ENCODE measurements around the gene C3. TPM values are rescaled to one million over a fixed set of nuclear protein-coding genes. Genes with fewer than 3 reads are reported as not detected.

Gene C3
- polyA plus RNA-seq, 3 donors: 2.4 to 5.3 (median 3.2) TPM

GRCh38 chr19:6717036-6717435 is 3.4 kb downstream of the C3 start:
- H3K4me1 Mint-ChIP-seq: peaks cover 27% of the 10 kb centered on the region
- H3K4me3 Mint-ChIP-seq: peak overlapping the region in 1 of 2 donors; percentile 48
- no peak overlapping the region for H3K9ac ChIP-seq (ENCODE audit: insufficient read depth, low read length, poor library complexity, severe bottlenecking)
- H3K27ac ChIP-seq (ENCODE audit: low read depth in 1 of 2, low read length in 2 of 2): no peak overlapping the region
- H3K27me3 ChIP-seq (ENCODE audit: control insufficient read depth in 2 of 2, insufficient read depth in 2 of 2, low read length in 2 of 2): peaks cover 0 to 5% of the 10 kb centered on the region in 2 donors
- peaks cover 23 to 31% of the 10 kb centered on the region in 2 donors for H3K4me1 ChIP-seq (ENCODE audit: control insufficient read depth in 1 of 2, insufficient read depth in 2 of 2, low read length in 2 of 2)
- H3K27ac Mint-ChIP-seq: no peak overlapping the region
- intact Hi-C loops (cut with micrococcal nuclease): no loop called here
- H3K36me3 Mint-ChIP-seq: no peaks in the 10 kb centered on the region
- peaks cover 0 to 6% (median 0%) of the 10 kb centered on the region in 7 donors for H3K9me3 Mint-ChIP-seq
- no peaks in the 10 kb centered on the region for H3K36me3 ChIP-seq (replicated peaks in 1 of 2; ENCODE audit: control insufficient read depth in 1 of 2, insufficient read depth in 2 of 2, low read length in 2 of 2)
- no peak for TF ChIP-seq CTCF (IDR thresholded peaks at IDR 0.05)
- H3K4me3 ChIP-seq (replicated peaks in 1 of 3; ENCODE audit: low read depth in 2 of 3, low read length in 3 of 3): no peak overlapping the region
- H4K20me1 ChIP-seq (ENCODE audit: insufficient read depth, low read length): no peaks in the 10 kb centered on the region
- H3K4me2 ChIP-seq (replicated peaks; ENCODE audit: extremely low read depth, low read length, poor library complexity, severe bottlenecking): no peak overlapping the region
- no peak for DNase-seq
- peaks cover 11 to 25% (median 15%) of the 10 kb centered on the region in 3 donors for H3K27me3 Mint-ChIP-seq (ENCODE audit: low read depth in 3 of 3)
- H2AFZ ChIP-seq (ENCODE audit: insufficient read depth, low read depth, low read length, poor library complexity, severe bottlenecking): no peak overlapping the region
- H3K79me2 ChIP-seq (ENCODE audit: insufficient read depth, low read length): no peaks in the 10 kb centered on the region
- no peaks in the 10 kb centered on the region for H3K9me3 ChIP-seq (replicated peaks in 1 of 2; ENCODE audit: control insufficient read depth in 1 of 2, insufficient read depth in 1 of 2, low read length in 2 of 2)
- WGBS (ENCODE audit: insufficient coverage): 80% methylated on average over 9 of the region's 10 CpGs

- Mint-ChIP-seq H3K27me3 (ENCODE audit: low read depth in 3 of 3) (peaks cover 11 to 28% (median 17%) of the 10 kb centered on the region in 3 donors), H3K4me1 (peaks cover 22% of the 10 kb centered on the region), H3K9me3 (peaks cover 0 to 6% (median 0%) of the 10 kb centered on the region in 7 donors), H3K36me3 (no peaks in the 10 kb centered on the region), H3K27ac (no peak overlapping the region), H3K4me3 (peak overlapping the region in 1 of 2 donors; percentile 32)
- H3K4me2 ChIP-seq (replicated peaks; ENCODE audit: extremely low read depth, low read length, poor library complexity, severe bottlenecking): no peak overlapping the region
- no peak for TF ChIP-seq CTCF (IDR thresholded peaks at IDR 0.05)
- peaks cover 19 to 26% of the 10 kb centered on the region in 2 donors for H3K4me1 ChIP-seq (ENCODE audit: control insufficient read depth in 1 of 2, insufficient read depth in 2 of 2, low read length in 2 of 2)
- DNase-seq: no peak
- H3K9ac ChIP-seq (ENCODE audit: insufficient read depth, low read length, poor library complexity, severe bottlenecking): no peak overlapping the region
- H3K27ac ChIP-seq (ENCODE audit: low read depth in 1 of 2, low read length in 2 of 2): no peak overlapping the region
- intact Hi-C loops (cut with micrococcal nuclease): no loop called here
- no peak overlapping the region for H2AFZ ChIP-seq (ENCODE audit: insufficient read depth, low read depth, low read length, poor library complexity, severe bottlenecking)
- H3K79me2 ChIP-seq (ENCODE audit: insufficient read depth, low read length): no peaks in the 10 kb centered on the region
- peaks cover 0 to 9% of the 10 kb centered on the region in 2 donors for H3K27me3 ChIP-seq (ENCODE audit: control insufficient read depth in 2 of 2, insufficient read depth in 2 of 2, low read length in 2 of 2)
- WGBS (ENCODE audit: insufficient coverage): 71% methylated on average over 3 of the region's 6 CpGs
- H3K4me3 ChIP-seq (replicated peaks in 1 of 3; ENCODE audit: low read depth in 2 of 3, low read length in 3 of 3): no peak overlapping the region
- no peaks in the 10 kb centered on the region for H3K9me3 ChIP-seq (replicated peaks in 1 of 2; ENCODE audit: control insufficient read depth in 1 of 2, insufficient read depth in 1 of 2, low read length in 2 of 2)
- no peaks in the 10 kb centered on the region for H4K20me1 ChIP-seq (ENCODE audit: insufficient read depth, low read length)
- no peaks in the 10 kb centered on the region for H3K36me3 ChIP-seq (replicated peaks in 1 of 2; ENCODE audit: control insufficient read depth in 1 of 2, insufficient read depth in 2 of 2, low read length in 2 of 2)
These were observed 3.9 kb downstream of the C3 start for GRCh38 chr19:6716610-6716970.

All from CD14-positive monocyte (primary cell).